ENCODE measurements around the gene PPID. TPM values are rescaled to one million over a fixed set of nuclear protein-coding genes. Genes with fewer than 3 reads are reported as not detected.
"Not testable (repeated sequence)": the region's sequence is repeated elsewhere in the genome, so short reads cannot be mapped to it uniquely, and the experiment has no call there.

The PPID gene
- total RNA-seq, 1 donor from 2014 or later = 58.5 TPM

- intact Hi-C loops (cut with micrococcal nuclease) = no loop called here
- Mint-ChIP-seq H3K4me3 (ENCODE audit: low read depth) (no peak overlapping the region), H3K27me3 (ENCODE audit: low read depth) (peaks cover 18% of the 10 kb centered on the region), H3K9me3 (no peaks in the 10 kb centered on the region), H3K27ac (no peak overlapping the region), H3K36me3 (ENCODE audit: low read depth) (no peaks in the 10 kb centered on the region), H3K4me1 (ENCODE audit: low read depth) (no peaks in the 10 kb centered on the region)
- DNase-seq (ENCODE audit: low spot score) = no peak
Observed at GRCh38 chr4:158758142-158758541, 34.9 kb upstream of the PPID start.

- no peak overlapping the region for H3K4me3 Mint-ChIP-seq (ENCODE audit: low read depth)
- no peaks in the 10 kb centered on the region for H3K36me3 Mint-ChIP-seq (ENCODE audit: low read depth)
Observed at GRCh38 chr4:158756588-158756987, 33.4 kb upstream of the PPID start.

GRCh38 chr4:158755819-158756218, 32.6 kb upstream of the PPID start:
- peaks cover 21% of the 10 kb centered on the region for H3K27me3 Mint-ChIP-seq (ENCODE audit: low read depth)
- intact Hi-C loops (cut with micrococcal nuclease); H3K9me3 Mint-ChIP-seq; H3K4me1 Mint-ChIP-seq (ENCODE audit: low read depth); H3K4me3 Mint-ChIP-seq (ENCODE audit: low read depth); H3K27ac Mint-ChIP-seq; DNase-seq (ENCODE audit: low spot score); H3K36me3 Mint-ChIP-seq (ENCODE audit: low read depth): not testable (repeated sequence)

More at GRCh38 chr4:158756588-158756987, 33.4 kb upstream of the PPID start:
- no peak overlapping the region for H3K27ac Mint-ChIP-seq
- H3K27me3 Mint-ChIP-seq (ENCODE audit: low read depth) = peaks cover 18% of the 10 kb centered on the region
- H3K9me3 Mint-ChIP-seq = no peaks in the 10 kb centered on the region
- intact Hi-C loops (cut with micrococcal nuclease) = no loop called here
- no peak for DNase-seq (ENCODE audit: low spot score)
- H3K4me1 Mint-ChIP-seq (ENCODE audit: low read depth) = no peaks in the 10 kb centered on the region

GRCh38 chr4:158754385-158755180, 31.4 kb upstream of the PPID start:
- Mint-ChIP-seq H3K9me3 (no peaks in the 10 kb centered on the region), H3K4me1 (ENCODE audit: low read depth) (no peaks in the 10 kb centered on the region), H3K27ac (no peak overlapping the region), H3K27me3 (ENCODE audit: low read depth) (peaks cover 25% of the 10 kb centered on the region), H3K4me3 (ENCODE audit: low read depth) (no peak overlapping the region), H3K36me3 (ENCODE audit: low read depth) (no peaks in the 10 kb centered on the region)
- no peak for DNase-seq (ENCODE audit: low spot score)
- intact Hi-C loops (cut with micrococcal nuclease) = no loop called here

- intact Hi-C loops (cut with micrococcal nuclease) = no loop called here
- Mint-ChIP-seq H3K4me1 (ENCODE audit: low read depth) (no peaks in the 10 kb centered on the region), H3K36me3 (ENCODE audit: low read depth) (no peaks in the 10 kb centered on the region), H3K9me3 (no peaks in the 10 kb centered on the region), H3K27ac (no peak overlapping the region), H3K4me3 (ENCODE audit: low read depth) (no peak overlapping the region), H3K27me3 (ENCODE audit: low read depth) (peaks cover 19% of the 10 kb centered on the region)
- DNase-seq (ENCODE audit: low spot score) = no peak
Observed at GRCh38 chr4:158750379-158750778, 27.2 kb upstream of the PPID start.

- H3K27ac Mint-ChIP-seq; H3K4me1 Mint-ChIP-seq (ENCODE audit: low read depth); intact Hi-C loops (cut with micrococcal nuclease); H3K9me3 Mint-ChIP-seq; H3K4me3 Mint-ChIP-seq (ENCODE audit: low read depth); H3K36me3 Mint-ChIP-seq (ENCODE audit: low read depth); DNase-seq (ENCODE audit: low spot score): not testable (repeated sequence)
- H3K27me3 Mint-ChIP-seq (ENCODE audit: low read depth) = peaks cover 16% of the 10 kb centered on the region
Observed at GRCh38 chr4:158746537-158746936, 23.3 kb upstream of the PPID start.

GRCh38 chr4:158741326-158742021, 18.3 kb upstream of the PPID start:
- Mint-ChIP-seq H3K27me3 (ENCODE audit: low read depth) (peaks cover 6% of the 10 kb centered on the region), H3K9me3 (no peaks in the 10 kb centered on the region), H3K4me1 (ENCODE audit: low read depth) (no peaks in the 10 kb centered on the region), H3K36me3 (ENCODE audit: low read depth) (no peaks in the 10 kb centered on the region), H3K4me3 (ENCODE audit: low read depth) (no peak overlapping the region), H3K27ac (no peak overlapping the region)
- intact Hi-C loops (cut with micrococcal nuclease) = no loop called here
- DNase-seq (ENCODE audit: low spot score) = no peak

- no peak for DNase-seq (ENCODE audit: low spot score)
- H3K27ac Mint-ChIP-seq = no peak overlapping the region
- no peak overlapping the region for H3K4me3 Mint-ChIP-seq (ENCODE audit: low read depth)
- H3K27me3 Mint-ChIP-seq (ENCODE audit: low read depth) = peaks cover 9% of the 10 kb centered on the region
- intact Hi-C loops (cut with micrococcal nuclease) = no loop called here
- H3K9me3 Mint-ChIP-seq = no peaks in the 10 kb centered on the region
- no peaks in the 10 kb centered on the region for H3K36me3 Mint-ChIP-seq (ENCODE audit: low read depth)
- no peaks in the 10 kb centered on the region for H3K4me1 Mint-ChIP-seq (ENCODE audit: low read depth)
Observed at GRCh38 chr4:158739600-158739999, 16.4 kb upstream of the PPID start.

- Mint-ChIP-seq H3K4me1 (ENCODE audit: low read depth) (no peaks in the 10 kb centered on the region), H3K9me3 (no peaks in the 10 kb centered on the region), H3K27me3 (ENCODE audit: low read depth) (peaks cover 9% of the 10 kb centered on the region), H3K36me3 (ENCODE audit: low read depth) (no peaks in the 10 kb centered on the region), H3K27ac (no peak overlapping the region), H3K4me3 (ENCODE audit: low read depth) (no peak overlapping the region)
- intact Hi-C loops (cut with micrococcal nuclease) = no loop called here
- DNase-seq (ENCODE audit: low spot score) = no peak
Observed at GRCh38 chr4:158738866-158739265, 15.7 kb upstream of the PPID start.

- intact Hi-C loops (cut with micrococcal nuclease) = loop anchor here (1.0 to 10.0 kb wide), 6 partner anchors 39 to 473 kb away; partner anchors contain the start of gene FNIP2
- H3K27ac Mint-ChIP-seq = no peak overlapping the region
- peak; percentile 28 for DNase-seq (ENCODE audit: low spot score)
- peaks cover 30% of the 10 kb centered on the region for H3K4me1 Mint-ChIP-seq (ENCODE audit: low read depth)
- H3K27me3 Mint-ChIP-seq (ENCODE audit: low read depth) = peaks cover 30% of the 10 kb centered on the region
- no peaks in the 10 kb centered on the region for H3K36me3 Mint-ChIP-seq (ENCODE audit: low read depth)
- H3K9me3 Mint-ChIP-seq = no peaks in the 10 kb centered on the region
- H3K4me3 Mint-ChIP-seq (ENCODE audit: low read depth) = no peak overlapping the region
Observed at GRCh38 chr4:158729716-158730559, 6.7 kb upstream of the PPID start.

- Mint-ChIP-seq H3K36me3 (ENCODE audit: low read depth) (no peaks in the 10 kb centered on the region), H3K27me3 (ENCODE audit: low read depth) (peaks cover 29% of the 10 kb centered on the region), H3K9me3 (no peaks in the 10 kb centered on the region), H3K27ac (no peak overlapping the region), H3K4me3 (ENCODE audit: low read depth) (no peak overlapping the region), H3K4me1 (ENCODE audit: low read depth) (peaks cover 39% of the 10 kb centered on the region)
- intact Hi-C loops (cut with micrococcal nuclease) = loop anchor here (10.0 kb wide), 1 partner anchor 317 kb away; no protein-coding TSS in a partner anchor
- no peak for DNase-seq (ENCODE audit: low spot score)
Observed at GRCh38 chr4:158728236-158728635, 5.0 kb upstream of the PPID start.

GRCh38 chr4:158726633-158727032, 3.4 kb upstream of the PPID start:
- Mint-ChIP-seq H3K36me3 (ENCODE audit: low read depth) (peaks cover 12% of the 10 kb centered on the region), H3K4me1 (ENCODE audit: low read depth) (peaks cover 48% of the 10 kb centered on the region), H3K9me3 (no peaks in the 10 kb centered on the region), H3K4me3 (ENCODE audit: low read depth) (no peak overlapping the region), H3K27ac (peak overlapping the region; percentile 6), H3K27me3 (ENCODE audit: low read depth) (peaks cover 18% of the 10 kb centered on the region)
- DNase-seq (ENCODE audit: low spot score) = no peak
- intact Hi-C loops (cut with micrococcal nuclease) = loop anchor here (10.0 kb wide), 1 partner anchor 318 kb away; no protein-coding TSS in a partner anchor

Data from activated T-helper 2 cell treated with anti-CD3 and anti-CD28 coated beads, Interferon-gamma antibody, Interleukin-2, Interleukin-4, amounts not matched to agents 10 μg/mL and 5 μg/mL and 100 μg/mL, durations not matched to agents 14 hours and 24 hours and 36 hours (primary cell).